K562 (cell line): ENCODE results near the gene MED20. TPM values are rescaled to one million over a fixed set of nuclear protein-coding genes. Genes with fewer than 3 reads are reported as not detected.

Source experiments
- FOXK1 ChIP-seq: sonication (generic); formaldehyde crosslinking; IDR thresholded peaks from 2 replicates; pipeline ENCODE4 v1.8.0; 2022; ENCODE audit warnings: missing genetic modification reagents, mild to moderate bottlenecking, borderline replicate concordance
- GABPA ChIP-seq: fragments of 200-800 bp; sonication (Bioruptor generic); conservative IDR thresholded peaks from 2 replicates; pipeline ENCODE4 v1.6.1; 2016; ENCODE audit warnings: low read depth, missing genetic modification characterization, missing compliant biosample characterization
- HBP1 ChIP-seq: fragments of 450-650 bp; formaldehyde crosslinking; IDR thresholded peaks from 2 replicates; pipeline ENCODE4 v1.4.0; 2022; ENCODE audit warnings: missing genetic modification characterization
- HLTF ChIP-seq: fragments of 450-650 bp; IDR thresholded peaks from 2 replicates; pipeline ENCODE4 v1.6.1; 2016
- KLF13 ChIP-seq: fragments of 450-650 bp; IDR thresholded peaks from 2 replicates; pipeline ENCODE4 v1.6.1; 2016; ENCODE audit warnings: missing genetic modification characterization, low read depth, mild to moderate bottlenecking, missing compliant biosample characterization, moderate library complexity, borderline replicate concordance
- MYNN ChIP-seq, 2 experiments: sonication (generic); formaldehyde crosslinking in 1 of 2; IDR thresholded peaks; 2 replicates each; pipeline versions ENCODE4 v1.5.0 to v1.6.1; 2016 to 2020; ENCODE audit warnings: antibody characterized with exemption in 1 of 2, missing genetic modification reagents in 1 of 2
- NBN ChIP-seq: fragments of 450-650 bp; IDR thresholded peaks from 2 replicates; pipeline ENCODE4 v1.6.1; 2016; ENCODE audit warnings: low read depth, mild to moderate bottlenecking
- NFRKB ChIP-seq: fragments of 450-650 bp; IDR thresholded peaks from 2 replicates; pipeline ENCODE4 v1.6.1; 2016; ENCODE audit warnings: low read depth
- PHF21A ChIP-seq: fragments of 450-650 bp; IDR thresholded peaks from 2 replicates; pipeline ENCODE4 v1.6.1; 2017; ENCODE audit warnings: low read depth, borderline replicate concordance
- POLR2H ChIP-seq: IDR thresholded peaks from 2 replicates; pipeline ENCODE4 v1.6.1; 2016; ENCODE audit warnings: missing genetic modification characterization, low read depth, mild to moderate bottlenecking, control low read depth, missing compliant biosample characterization, moderate library complexity
- POU5F1 ChIP-seq: fragments of 150-350 bp; IDR thresholded peaks from 2 replicates; pipeline ENCODE4 v1.6.1; 2014; ENCODE audit warnings: borderline replicate concordance, low read length, low read depth, mild to moderate bottlenecking; ENCODE audit not compliant: partially characterized antibody
- SIN3B ChIP-seq: fragments of 450-650 bp; IDR thresholded peaks from 2 replicates; pipeline ENCODE4 v1.6.1; 2017; ENCODE audit warnings: low read depth, mild to moderate bottlenecking, moderate library complexity
- SMARCA4 ChIP-seq: fragments of 450-650 bp; IDR thresholded peaks from 2 replicates; pipeline ENCODE4 v1.6.1; 2016
- TBL1XR1 ChIP-seq, 2 experiments: IDR thresholded peaks; 2 replicates each; pipeline ENCODE4 v1.6.1; 2012; ENCODE audit warnings: improper control_type of control experiment in 2 of 2, low read length in 2 of 2, mild to moderate bottlenecking in 1 of 2
- ZBTB40 ChIP-seq, 2 experiments: fragments of 450-650 bp in 1 of 2; sonication (generic) in 1 of 2; formaldehyde crosslinking in 1 of 2; IDR thresholded peaks; 2 replicates each; pipeline versions ENCODE4 v1.7.1 to v1.9.0; 2016 to 2022; ENCODE audit warnings: inconsistent platforms in 1 of 2, mild to moderate bottlenecking in 1 of 2, missing genetic modification reagents in 1 of 2
- ZNF311 ChIP-seq: fragments of 250-450 bp; sonication (Bioruptor Pico); IDR thresholded peaks from 2 replicates; pipeline ENCODE4 v1.4.0; 2020; ENCODE audit warnings: mild to moderate bottlenecking, moderate library complexity
- ZNF75A ChIP-seq: fragments of 450-650 bp; formaldehyde crosslinking; IDR thresholded peaks from 2 replicates; pipeline ENCODE4 v1.4.0; 2020; ENCODE audit warnings: mild to moderate bottlenecking
- ZNF780A ChIP-seq: fragments of 250-450 bp; sonication (Bioruptor Pico); IDR thresholded peaks from 2 replicates; pipeline ENCODE4 v1.5.0; 2021; ENCODE audit warnings: mild to moderate bottlenecking
- polyA plus RNA-seq, 8 experiments: library from polyadenylated mRNA; depleted of rRNA in 4 of 8; stranded (reverse) in 5 of 8; unstranded in 3 of 8; fragments of >200 nt; fragmentation: Nextera tagmentation in 2 of 8; fragmentation: Illumina TruSeq in 1 of 8; extraction: Ambion mirVana in 2 of 8; extraction: Trizol in 1 of 8; gene quantifications; 2 replicates each; pipeline versions ENCODE4 v1.2.1 to v1.2.3, GENCODE V29; 2011 to 2014; ENCODE audit warnings: inconsistent platforms in 1 of 8, missing spikeins in 1 of 8
- total RNA-seq, 7 experiments: library from RNA; depleted of rRNA in 6 of 7; stranded (reverse); fragments of >200 nt in 6 of 7; fragmentation: Illumina TruSeq in 2 of 7; extraction: Trizol in 2 of 7; gene quantifications; 2 replicates each; pipeline versions ENCODE4 v1.2.1 to v1.2.3, GENCODE V29; 2011 to 2021; ENCODE audit warnings: low replicate concordance in 1 of 7

MED20 gene
- total and polyA plus RNA-seq, 9 of the 15 experiments (the other 6 are each of a cell fraction or from before 2014, with no cell fraction given): 27.3 to 80.9 (median 46.0) TPM

GRCh38 chr6:41939176-41939847 lies 18.4 kb upstream of the MED20 start (continued):
- 0 out of 2 replicates have a peak, but pooled peaks have one; percentile 10 for TF ChIP-seq ZBTB40 (IDR thresholded peaks at IDR 0.05)
- TF ChIP-seq ZBTB40 (CRISPR knock-in tag; IDR thresholded peaks at IDR 0.05): no peak
- no peak for TF ChIP-seq POU5F1
- peak; percentile 36 to 50; a peak in 1 of 4 replicates for TF ChIP-seq TBL1XR1 (IDR thresholded peaks at IDR 0.05; ENCODE audit: low read length in 2 of 2)
- TF ChIP-seq HLTF: no peak
- TF ChIP-seq KLF13 (tag): no peak
- TF ChIP-seq MYNN (IDR thresholded peaks at IDR 0.05): peak; percentile 83
- TF ChIP-seq MYNN (CRISPR knock-in tag; IDR thresholded peaks at IDR 0.05): no peak
- no peak for TF ChIP-seq HBP1 (CRISPR knock-in tag)
- no peak for TF ChIP-seq FOXK1 (CRISPR knock-in tag)
- no peak for TF ChIP-seq ZNF75A (CRISPR knock-in tag)
- no peak for TF ChIP-seq ZNF780A
- TF ChIP-seq NFRKB: 0 out of 2 replicates have a peak, but pooled peaks have one; percentile 47
- TF ChIP-seq NBN: no peak; the same call in 1 of the 2 replicates
- TF ChIP-seq ZNF311 (CRISPR knock-in tag): 0 out of 2 replicates have a peak, but pooled peaks have one; percentile 12
- TF ChIP-seq PHF21A: peak; percentile 77; the same call in 1 of the 2 replicates
- no peak for TF ChIP-seq SIN3B
- peak; percentile 80 for TF ChIP-seq SMARCA4
- TF ChIP-seq GABPA (tag): peak; percentile 77
- peak; percentile 35 for TF ChIP-seq POLR2H (tag)
